H54 (cell line): Measurements from ENCODE around the gene LIN7A.

Experiments
- DNase-seq: peaks from one replicate; pipeline ENCODE4 v3.0.0; 2011; ENCODE audit warnings: low spot score, mixed read lengths; ENCODE audit not compliant: insufficient read length
- FAIRE-seq: peaks from 3 replicates; lab custom pipeline; 2011; peaks lifted over from hg19 to GRCh38; lab: Jason Lieb, UNC
- POLR2A ChIP-seq: IDR thresholded peaks from 2 replicates; pipeline ENCODE4 v1.6.1; 2011; ENCODE audit warnings: low read depth, mild to moderate bottlenecking, low read length

LIN7A gene

GRCh38 chr12:80825506-80825905 lies 112.2 kb downstream of the LIN7A start:
- TF ChIP-seq POLR2A, result no peak
- DNase-seq (no peak), FAIRE-seq (no peak)

- no peak for FAIRE-seq
- no peak for TF ChIP-seq POLR2A
- DNase-seq, result no peak
Measured at GRCh38 chr12:80823393-80823792, 114.3 kb downstream of the LIN7A start.

- no peak for TF ChIP-seq POLR2A
- DNase-seq (no peak), FAIRE-seq (no peak)
Measured at GRCh38 chr12:80821513-80822000, 116.2 kb downstream of the LIN7A start.

GRCh38 chr12:80818878-80819277 lies 118.9 kb downstream of the LIN7A start:
- TF ChIP-seq POLR2A, result no peak
- FAIRE-seq (no peak), DNase-seq (no peak)

GRCh38 chr12:80815351-80815750 lies 122.4 kb downstream of the LIN7A start:
- no peak for DNase-seq
- FAIRE-seq, result no peak
- TF ChIP-seq POLR2A, result no peak

- DNase-seq, result no peak
- no peak for TF ChIP-seq POLR2A
- no peak for FAIRE-seq
Measured at GRCh38 chr12:80814453-80814852, 123.3 kb downstream of the LIN7A start.

GRCh38 chr12:80813820-80814219 lies 123.9 kb downstream of the LIN7A start:
- no peak for TF ChIP-seq POLR2A
- FAIRE-seq, result no peak
- DNase-seq, result no peak

GRCh38 chr12:80811957-80812708 lies 125.6 kb downstream of the LIN7A start:
- DNase-seq (no peak), FAIRE-seq (no peak)
- no peak for TF ChIP-seq POLR2A

GRCh38 chr12:80810874-80811273 lies 126.9 kb downstream of the LIN7A start:
- no peak for FAIRE-seq
- DNase-seq, result no peak
- no peak for TF ChIP-seq POLR2A

GRCh38 chr12:80807640-80808288 lies 130.0 kb downstream of the LIN7A start:
- no peak for TF ChIP-seq POLR2A
- DNase-seq (no peak), FAIRE-seq (no peak)

- no peak for TF ChIP-seq POLR2A
- no peak for FAIRE-seq
Measured at GRCh38 chr12:80805106-80805505, 132.6 kb downstream of the LIN7A start.

GRCh38 chr12:80802652-80803400 lies 134.9 kb downstream of the LIN7A start:
- FAIRE-seq, result no peak
- no peak for DNase-seq
- TF ChIP-seq POLR2A, result no peak

More at GRCh38 chr12:80805106-80805505, 132.6 kb downstream of the LIN7A start:
- DNase-seq, result no peak

- DNase-seq (no peak), FAIRE-seq (no peak)
- no peak for TF ChIP-seq POLR2A
Measured at GRCh38 chr12:80798281-80798680, 139.5 kb downstream of the LIN7A start.

- DNase-seq (no peak), FAIRE-seq (no peak)
Measured at GRCh38 chr12:80794551-80794950, 143.2 kb downstream of the LIN7A start.

More at GRCh38 chr12:80794551-80794950, 143.2 kb downstream of the LIN7A start:
- no peak for TF ChIP-seq POLR2A
